GM10847 (cell line): ENCODE measurements around the gene TEK.

ENCODE experiments used
- POLR2A ChIP-seq: IDR thresholded peaks from 2 replicates; pipeline ENCODE4 v1.6.1; 2011; ENCODE audit not compliant: insufficient read length; ENCODE audit errors: extremely low read depth

Gene TEK

DNA sequence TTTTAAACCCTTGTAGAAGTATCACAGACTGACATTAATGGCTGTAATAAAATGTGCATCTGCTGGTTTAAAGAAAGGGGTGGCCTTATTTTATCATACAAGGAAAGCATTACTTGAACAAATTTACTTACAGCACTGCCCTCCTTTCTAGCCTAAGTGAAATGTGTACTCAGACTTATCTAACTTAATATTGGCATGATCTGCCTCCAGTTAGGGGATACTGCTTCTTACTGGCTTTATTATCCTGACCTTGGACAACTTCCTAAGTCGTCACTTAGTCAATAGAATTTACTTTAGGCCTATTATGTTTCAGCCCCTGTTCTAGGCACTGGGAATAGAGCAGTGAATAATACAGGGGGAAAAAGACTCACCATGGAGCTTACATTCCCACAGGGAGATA lies 79.4 kb downstream of the TEK start:
- TF ChIP-seq POLR2A = no peak

GRCh38 chr9:27189426-27189825 lies 80.4 kb downstream of the TEK start:
- no peak for TF ChIP-seq POLR2A

- TF ChIP-seq POLR2A = no peak
Measured at GRCh38 chr9:27192291-27192960, 83.4 kb downstream of the TEK start.

- TF ChIP-seq POLR2A = no peak
Measured at GRCh38 chr9:27193886-27194285, 84.9 kb downstream of the TEK start.

DNA sequence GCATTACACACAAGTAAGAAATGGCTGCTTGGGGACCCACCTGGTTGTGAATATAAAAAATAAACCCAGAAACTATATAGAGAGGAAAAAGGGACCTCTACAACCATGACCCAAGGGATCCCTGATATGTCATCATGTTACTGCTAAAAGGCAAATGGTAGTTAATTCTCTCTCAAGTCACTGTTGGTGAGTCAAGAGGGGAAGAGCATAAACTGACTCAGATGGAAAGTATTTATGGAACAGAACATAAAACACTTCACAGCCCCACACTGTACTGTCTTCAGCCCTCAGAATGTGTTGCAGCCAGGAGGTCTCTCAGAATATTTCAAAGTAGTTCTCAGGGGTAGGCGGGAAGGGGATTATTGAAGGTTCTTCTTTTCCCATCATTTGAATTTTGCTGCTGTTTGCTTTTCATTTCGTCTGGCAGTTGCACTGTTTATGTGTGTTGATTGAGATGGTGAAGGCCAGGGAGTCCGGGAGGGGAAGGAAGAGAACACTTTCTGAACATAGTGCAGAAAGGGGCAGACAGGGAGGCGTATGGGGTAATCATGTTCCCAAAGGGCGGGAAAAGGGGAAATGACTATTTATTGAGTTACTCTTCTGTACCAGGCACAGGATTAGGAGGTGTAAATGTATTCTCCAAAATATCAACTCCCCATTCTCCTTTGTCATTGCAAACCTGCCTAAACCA lies 85.5 kb downstream of the TEK start:
- TF ChIP-seq POLR2A = no peak

DNA sequence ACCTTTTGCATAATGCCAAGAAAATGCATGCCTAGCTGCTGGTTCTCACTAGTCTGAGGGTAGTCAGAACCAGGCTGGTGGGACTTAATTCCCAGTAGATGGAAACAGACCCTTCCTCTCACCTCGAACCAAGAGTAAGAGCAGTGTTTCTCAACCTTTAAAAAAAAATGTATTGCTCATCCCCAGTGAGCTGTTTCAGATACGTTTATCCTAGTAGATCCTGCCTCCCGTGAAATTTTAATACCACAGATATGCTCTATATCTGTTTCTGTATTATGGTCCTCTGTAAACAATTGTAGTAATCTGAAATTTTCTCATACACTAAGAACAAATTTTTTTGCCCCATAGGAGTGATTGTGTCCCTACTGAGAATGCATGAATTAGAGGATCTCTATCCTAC lies 86.2 kb downstream of the TEK start:
- no peak for TF ChIP-seq POLR2A

- TF ChIP-seq POLR2A = no peak
Measured at GRCh38 chr9:27196383-27196782, 87.4 kb downstream of the TEK start.

GRCh38 chr9:27198190-27198589 lies 89.2 kb downstream of the TEK start:
- TF ChIP-seq POLR2A = no peak

GRCh38 chr9:27202056-27202455 lies 93.0 kb downstream of the TEK start:
- no peak for TF ChIP-seq POLR2A

- no peak for TF ChIP-seq POLR2A
Measured at GRCh38 chr9:27203783-27204182, 94.8 kb downstream of the TEK start.

- no peak for TF ChIP-seq POLR2A
Measured at GRCh38 chr9:27204578-27204977, 95.6 kb downstream of the TEK start.

DNA sequence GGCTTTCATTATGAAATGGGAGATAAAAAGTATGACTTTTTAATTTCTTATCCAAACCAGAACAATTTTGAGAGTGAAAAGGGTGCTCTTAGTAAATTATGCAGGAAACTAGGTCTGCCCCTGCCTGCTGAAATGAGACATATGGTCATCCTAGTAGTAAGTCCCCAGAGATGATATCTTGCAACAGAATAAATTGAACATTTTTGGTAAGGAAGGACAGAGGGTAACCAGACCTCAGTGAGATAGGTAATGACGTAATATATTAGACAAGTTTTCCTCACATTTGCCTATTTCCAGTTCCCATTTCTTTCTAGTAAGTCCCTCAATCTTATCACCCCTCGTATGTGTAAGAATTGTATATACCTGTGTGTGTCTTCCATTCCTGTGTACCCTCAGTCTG lies 96.2 kb downstream of the TEK start:
- no peak for TF ChIP-seq POLR2A

DNA sequence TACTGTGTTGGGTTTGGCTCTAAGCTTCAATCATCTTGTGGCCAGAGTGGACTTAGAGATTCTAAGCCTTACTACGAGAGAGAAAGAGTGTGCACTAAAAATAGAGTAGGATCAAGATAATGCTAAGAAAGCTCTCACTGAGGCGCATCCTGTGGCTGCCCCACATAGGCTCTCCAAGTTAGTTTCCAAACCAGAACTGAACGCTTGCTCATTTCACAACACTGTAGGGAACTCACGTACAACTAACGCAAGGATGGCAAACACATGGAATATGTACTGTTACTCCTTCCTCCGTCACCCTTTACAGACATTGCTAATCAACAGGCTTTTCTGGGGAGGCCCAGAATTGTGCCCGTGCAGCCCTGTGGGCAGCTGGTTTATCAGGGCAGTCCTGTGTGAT lies 97.0 kb downstream of the TEK start:
- TF ChIP-seq POLR2A = no peak

- no peak for TF ChIP-seq POLR2A
Measured at GRCh38 chr9:27209034-27209433, 100.0 kb downstream of the TEK start.

GRCh38 chr9:27210588-27210987 lies 101.6 kb downstream of the TEK start:
- TF ChIP-seq POLR2A = no peak

DNA sequence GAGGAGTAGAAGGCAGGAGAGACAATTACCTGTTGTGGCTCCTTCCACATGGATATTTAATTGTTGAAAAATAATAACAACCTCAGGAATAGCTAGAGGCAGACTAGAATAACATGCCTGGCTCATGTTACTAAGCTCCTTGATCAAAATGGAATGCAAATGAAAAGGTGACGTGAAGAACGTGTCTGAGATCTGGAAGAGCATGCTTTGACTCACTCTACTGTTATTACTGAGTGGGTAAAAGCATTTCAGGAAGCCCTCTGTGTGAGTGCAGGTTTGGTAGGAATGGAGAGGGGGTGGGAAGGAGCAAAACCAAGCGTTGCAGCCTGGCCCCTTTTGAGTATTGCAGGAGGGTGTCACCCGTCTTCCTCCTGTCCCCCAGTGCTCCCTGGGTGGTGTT lies 103.2 kb downstream of the TEK start:
- TF ChIP-seq POLR2A = no peak

- TF ChIP-seq POLR2A = no peak
Measured at GRCh38 chr9:27212621-27213020, 103.6 kb downstream of the TEK start.
